ENCODE results near the gene GFPT1.

DNA sequence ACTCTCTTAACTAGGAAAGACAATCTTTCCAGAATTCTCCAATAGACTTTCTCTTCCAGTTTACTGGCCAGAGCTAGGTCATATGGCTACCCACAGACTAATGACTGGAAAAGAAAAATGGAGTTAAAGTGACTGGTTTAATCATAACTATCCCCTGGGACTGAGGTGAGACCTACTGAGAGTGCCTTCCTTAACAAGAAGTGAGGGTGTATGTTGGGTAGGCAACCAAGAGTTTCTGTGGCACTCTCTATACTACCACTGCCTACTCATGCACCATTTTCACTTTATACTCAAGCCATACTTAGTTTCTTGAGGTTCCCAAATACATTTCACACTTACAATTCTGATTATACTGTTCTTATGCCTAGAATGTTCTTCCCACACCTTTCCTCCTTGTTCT, 6.9 kb upstream of the GFPT1 start:
- TF ChIP-seq, protein P1, sequence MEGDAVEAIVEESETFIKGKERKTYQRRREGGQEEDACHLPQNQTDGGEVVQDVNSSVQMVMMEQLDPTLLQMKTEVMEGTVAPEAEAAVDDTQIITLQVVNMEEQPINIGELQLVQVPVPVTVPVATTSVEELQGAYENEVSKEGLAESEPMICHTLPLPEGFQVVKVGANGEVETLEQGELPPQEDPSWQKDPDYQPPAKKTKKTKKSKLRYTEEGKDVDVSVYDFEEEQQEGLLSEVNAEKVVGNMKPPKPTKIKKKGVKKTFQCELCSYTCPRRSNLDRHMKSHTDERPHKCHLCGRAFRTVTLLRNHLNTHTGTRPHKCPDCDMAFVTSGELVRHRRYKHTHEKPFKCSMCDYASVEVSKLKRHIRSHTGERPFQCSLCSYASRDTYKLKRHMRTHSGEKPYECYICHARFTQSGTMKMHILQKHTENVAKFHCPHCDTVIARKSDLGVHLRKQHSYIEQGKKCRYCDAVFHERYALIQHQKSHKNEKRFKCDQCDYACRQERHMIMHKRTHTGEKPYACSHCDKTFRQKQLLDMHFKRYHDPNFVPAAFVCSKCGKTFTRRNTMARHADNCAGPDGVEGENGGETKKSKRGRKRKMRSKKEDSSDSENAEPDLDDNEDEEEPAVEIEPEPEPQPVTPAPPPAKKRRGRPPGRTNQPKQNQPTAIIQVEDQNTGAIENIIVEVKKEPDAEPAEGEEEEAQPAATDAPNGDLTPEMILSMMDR (IDR thresholded peaks at IDR 0.05), result no peak
- TF ChIP-seq POLR2A (IDR thresholded peaks at IDR 0.05), result no peak
- no peak for TF ChIP-seq POLR2AphosphoS5 (IDR thresholded peaks at IDR 0.05)
